Stromal cell of bone marrow (primary cell): ENCODE data around the gene SERPINB12.

ENCODE experiments used
- DNase-seq: peaks from one replicate; pipeline ENCODE4 v3.0.0-alpha.2; 2012; ENCODE audit warnings: low read depth

The SERPINB12 gene, protein sequence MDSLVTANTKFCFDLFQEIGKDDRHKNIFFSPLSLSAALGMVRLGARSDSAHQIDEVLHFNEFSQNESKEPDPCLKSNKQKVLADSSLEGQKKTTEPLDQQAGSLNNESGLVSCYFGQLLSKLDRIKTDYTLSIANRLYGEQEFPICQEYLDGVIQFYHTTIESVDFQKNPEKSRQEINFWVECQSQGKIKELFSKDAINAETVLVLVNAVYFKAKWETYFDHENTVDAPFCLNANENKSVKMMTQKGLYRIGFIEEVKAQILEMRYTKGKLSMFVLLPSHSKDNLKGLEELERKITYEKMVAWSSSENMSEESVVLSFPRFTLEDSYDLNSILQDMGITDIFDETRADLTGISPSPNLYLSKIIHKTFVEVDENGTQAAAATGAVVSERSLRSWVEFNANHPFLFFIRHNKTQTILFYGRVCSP

DNA sequence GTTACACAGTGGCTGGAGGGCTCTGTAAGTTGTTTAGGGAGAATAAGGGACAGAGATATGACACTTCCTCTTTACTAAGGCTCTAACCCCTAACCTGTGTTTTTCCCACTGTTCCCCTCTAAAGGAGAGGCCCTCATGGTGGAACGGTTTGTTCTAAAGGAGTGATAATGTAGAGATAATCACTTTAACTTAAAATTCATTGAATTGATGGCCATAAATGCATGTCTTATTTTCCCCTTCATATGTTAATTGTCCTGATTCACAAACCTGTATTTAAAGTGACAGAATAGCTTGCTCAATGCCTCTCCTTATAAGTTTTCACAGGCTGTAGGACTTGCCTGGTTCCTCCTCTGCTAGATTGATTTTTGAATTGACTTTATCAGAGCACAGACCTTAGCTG, at the start of gene SERPINB12:
TSS of gene SERPINB12 (plus strand) at position 301 of the 400 bp plus-strand sequence. CDS start 13,791 bp downstream, outside the sequence.
- no peak for DNase-seq

DNA sequence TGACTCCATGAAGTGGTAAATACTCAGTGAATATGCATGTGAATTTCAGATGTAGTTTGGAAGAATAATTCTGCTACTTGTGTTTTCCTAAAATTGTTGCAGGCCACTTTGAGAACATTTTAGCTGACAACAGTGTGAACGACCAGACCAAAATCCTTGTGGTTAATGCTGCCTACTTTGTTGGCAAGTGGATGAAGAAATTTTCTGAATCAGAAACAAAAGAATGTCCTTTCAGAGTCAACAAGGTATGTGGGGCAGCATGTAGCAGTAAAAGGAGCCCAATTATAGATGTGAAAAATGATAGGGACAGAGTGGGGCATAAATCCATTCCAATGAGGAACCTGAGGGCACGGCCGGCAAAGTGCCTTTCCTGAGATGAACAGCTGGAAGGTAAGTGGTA, 49.3 kb upstream of the SERPINB12 start:
- no peak for DNase-seq

- no peak for DNase-seq
Observed at GRCh38 chr18:63495675-63496074, 46.5 kb upstream of the SERPINB12 start.

DNA sequence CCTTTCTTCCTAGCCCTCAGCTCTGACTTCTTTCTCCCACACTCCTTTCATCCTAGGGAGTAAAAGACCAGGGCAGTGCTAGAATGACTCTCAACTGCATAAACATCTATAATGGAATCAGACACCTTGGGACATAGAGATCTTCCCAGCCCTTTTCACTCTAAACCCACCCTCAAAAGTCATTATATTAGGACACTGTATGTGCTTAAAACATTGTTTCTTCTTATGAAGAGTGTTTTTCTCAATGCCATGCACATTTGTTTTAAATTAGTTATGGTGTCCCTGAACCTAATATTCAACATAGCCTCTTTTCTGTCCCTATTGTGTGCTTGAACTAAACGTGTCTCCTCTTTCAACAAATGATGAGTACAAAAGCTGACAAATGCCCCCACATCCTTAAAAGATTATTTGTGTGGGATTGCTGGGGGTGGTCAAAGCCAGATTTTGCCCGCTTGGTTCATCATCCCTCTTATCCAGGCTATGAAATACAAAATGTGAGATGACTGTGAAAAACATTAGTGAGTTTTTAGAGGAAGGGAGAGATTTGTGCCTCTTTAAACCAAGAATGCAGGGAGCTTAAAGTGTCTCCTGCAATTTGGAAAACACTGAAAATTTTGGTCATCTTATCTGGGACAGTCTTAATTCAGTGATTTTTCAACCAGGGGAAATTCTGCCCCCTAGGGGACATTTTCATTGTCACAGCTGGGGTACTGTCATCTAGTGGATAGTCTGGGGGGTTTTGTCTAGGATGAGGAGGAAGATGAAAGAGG, 36.4 kb upstream of the SERPINB12 start:
- DNase-seq, result no peak

DNA sequence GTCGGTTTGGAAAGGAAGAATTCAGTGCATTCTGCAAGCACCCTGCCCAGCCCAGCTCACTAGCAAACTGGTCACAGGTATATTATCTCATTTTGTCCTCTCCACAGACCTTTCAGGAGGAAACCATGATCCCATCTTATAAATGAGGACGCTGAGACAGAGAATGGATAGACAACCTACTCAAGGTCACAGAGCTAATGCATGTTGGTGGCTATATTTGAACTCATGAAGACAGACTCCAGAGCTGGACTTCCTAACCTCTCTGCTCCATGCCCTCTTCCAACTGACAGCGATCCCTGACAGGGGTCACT, 35.9 kb upstream of the SERPINB12 start:
- no peak for DNase-seq

GRCh38 chr18:63508596-63508995, 33.6 kb upstream of the SERPINB12 start:
- DNase-seq, result no peak

- peak; percentile 48 for DNase-seq
Observed at GRCh38 chr18:63511285-63511684, 30.9 kb upstream of the SERPINB12 start.

- DNase-seq, result no peak
Observed at GRCh38 chr18:63514326-63514725, 27.8 kb upstream of the SERPINB12 start.

DNA sequence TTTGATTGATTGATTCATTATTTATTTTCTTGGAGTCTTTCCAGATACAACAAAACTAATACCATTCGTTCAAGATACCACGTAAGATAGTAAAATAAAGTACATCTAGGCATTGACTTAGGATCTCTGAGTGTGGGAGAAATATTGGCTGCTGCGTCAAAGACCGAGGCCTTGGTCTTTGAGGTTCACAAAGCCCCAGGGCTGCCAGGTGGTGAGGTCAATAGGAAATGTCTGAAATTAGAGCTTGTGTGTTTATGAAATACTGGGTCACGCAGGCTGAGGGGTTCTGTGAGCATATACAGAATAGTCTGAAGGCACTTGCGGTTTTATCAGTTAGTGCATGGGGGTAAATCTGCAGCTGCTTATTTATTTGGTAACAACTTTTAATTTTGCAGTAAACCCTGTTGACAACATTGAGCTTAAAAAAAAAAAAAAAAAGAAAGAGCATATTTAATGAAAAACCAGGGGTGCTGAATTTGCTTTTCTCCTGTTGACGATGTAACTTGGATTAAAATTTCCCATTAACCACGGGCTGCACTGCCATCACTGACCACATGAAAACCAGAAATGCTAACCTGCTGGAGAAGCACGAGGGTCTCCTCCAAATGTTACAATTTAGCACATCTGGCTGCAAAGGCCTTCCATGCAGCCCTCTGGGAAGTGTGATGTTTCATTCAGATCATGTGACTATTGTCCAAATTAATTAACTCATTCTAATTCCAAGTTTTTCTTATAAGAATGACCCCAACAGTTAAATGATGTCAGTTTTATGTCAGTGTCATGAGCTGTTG, 27.1 kb upstream of the SERPINB12 start:
- no peak for DNase-seq

GRCh38 chr18:63515801-63516200, 26.4 kb upstream of the SERPINB12 start:
- DNase-seq, result no peak

- peak; percentile 58 for DNase-seq
Observed at GRCh38 chr18:63518178-63519012, 23.8 kb upstream of the SERPINB12 start.

GRCh38 chr18:63520053-63520685, 22.0 kb upstream of the SERPINB12 start:
- DNase-seq, result no peak

DNA sequence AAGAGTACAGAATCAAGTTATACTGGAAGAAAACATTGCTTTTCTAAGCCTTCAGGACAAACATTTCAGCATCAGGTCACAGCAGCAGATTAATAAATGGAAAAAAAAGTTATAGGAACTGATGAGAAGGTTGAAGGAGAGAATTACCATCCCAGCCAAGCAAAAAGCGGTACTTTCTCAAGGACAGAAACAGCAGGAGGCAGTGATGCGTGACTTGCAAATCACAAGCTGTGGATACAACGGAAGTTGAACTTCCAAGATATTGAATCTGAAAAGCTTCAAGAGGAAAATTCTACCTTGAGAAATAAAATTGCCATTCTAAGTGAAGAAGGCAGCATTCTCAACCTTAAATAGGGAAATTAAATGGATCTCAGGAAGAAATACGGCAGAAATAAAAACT, 18.5 kb upstream of the SERPINB12 start:
- peak; percentile 3 for DNase-seq

GRCh38 chr18:63527251-63527650, 14.9 kb upstream of the SERPINB12 start:
- DNase-seq, result no peak

DNA sequence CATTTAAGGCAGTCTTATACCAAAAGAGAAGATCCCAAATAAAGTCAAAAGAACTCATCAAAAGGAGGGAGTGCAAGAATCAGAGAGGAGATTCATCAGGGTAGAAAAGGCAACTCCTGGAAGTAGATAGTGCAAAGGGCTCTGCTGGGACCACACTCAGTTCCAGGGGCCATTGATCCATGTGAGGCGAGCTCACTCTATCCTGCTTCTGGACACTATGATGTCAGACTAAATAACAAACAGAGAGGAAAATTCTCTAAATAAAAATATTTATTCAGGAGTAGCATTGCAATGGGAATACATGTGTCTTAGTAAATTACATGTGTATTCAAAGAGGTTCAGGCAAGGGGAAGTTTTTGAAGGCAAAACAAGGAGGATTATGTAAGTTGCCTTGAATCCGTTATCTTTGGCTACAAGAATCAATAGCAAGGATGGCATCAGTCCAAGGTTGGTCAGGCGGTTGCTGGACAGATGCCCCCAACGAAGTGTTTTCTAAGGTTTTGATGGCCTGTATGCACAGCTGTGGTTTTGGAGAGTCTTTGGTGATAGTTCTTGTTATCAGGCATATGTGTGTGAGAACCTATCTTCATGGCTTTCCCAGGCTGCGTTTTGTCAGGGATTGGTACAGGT, 13.2 kb upstream of the SERPINB12 start:
- no peak for DNase-seq

DNA sequence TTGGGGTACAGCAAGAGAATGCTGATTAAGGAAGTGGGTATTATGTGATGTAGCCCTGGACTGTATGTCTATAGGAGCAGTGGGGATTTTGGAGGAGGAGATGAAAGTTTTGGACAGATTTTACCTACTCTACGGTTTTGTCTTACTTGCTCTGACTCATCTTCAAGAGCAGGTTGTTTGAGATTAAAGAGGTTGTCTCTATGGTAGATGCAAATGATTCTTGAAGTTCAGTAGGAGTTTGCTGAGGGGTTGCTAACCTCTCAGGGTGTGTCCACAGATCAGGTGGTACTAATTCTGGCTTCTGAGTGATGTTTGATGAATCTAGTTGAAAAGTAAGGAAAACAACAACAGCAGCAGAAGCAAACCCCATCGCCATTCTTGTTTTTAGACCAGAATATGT, 9.7 kb upstream of the SERPINB12 start:
- no peak for DNase-seq

- DNase-seq, result no peak
Observed at GRCh38 chr18:63534615-63535014, 7.6 kb upstream of the SERPINB12 start.

DNA sequence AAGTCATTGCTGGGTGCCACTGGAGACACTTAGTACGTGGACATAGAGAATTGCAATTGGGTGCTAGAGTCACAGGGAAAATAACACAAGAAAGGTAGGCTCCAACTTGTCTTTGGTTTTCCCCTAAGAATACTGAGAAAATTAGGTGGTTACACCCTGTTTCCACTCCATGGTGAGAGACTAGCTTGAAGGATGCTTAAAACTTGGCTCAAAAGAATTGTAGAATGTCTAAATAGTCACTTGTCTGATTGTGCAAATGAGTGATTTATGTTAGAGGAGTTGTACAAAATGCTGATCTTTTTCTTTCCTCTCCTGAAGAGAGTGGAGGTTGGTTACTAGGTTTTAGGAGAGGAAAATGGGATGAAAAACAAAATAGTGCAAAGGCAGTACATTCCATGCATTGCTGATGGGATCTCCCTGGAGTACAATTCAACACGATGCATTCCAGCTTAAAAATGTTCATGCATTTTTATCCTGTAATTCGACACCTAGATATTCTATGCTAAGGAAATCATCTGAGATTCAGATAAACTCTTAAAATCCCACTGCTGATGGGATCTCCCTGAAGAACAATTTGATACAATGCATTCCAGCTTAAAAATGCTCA, 2.2 kb upstream of the SERPINB12 start:
- DNase-seq, result peak; percentile 9

DNA sequence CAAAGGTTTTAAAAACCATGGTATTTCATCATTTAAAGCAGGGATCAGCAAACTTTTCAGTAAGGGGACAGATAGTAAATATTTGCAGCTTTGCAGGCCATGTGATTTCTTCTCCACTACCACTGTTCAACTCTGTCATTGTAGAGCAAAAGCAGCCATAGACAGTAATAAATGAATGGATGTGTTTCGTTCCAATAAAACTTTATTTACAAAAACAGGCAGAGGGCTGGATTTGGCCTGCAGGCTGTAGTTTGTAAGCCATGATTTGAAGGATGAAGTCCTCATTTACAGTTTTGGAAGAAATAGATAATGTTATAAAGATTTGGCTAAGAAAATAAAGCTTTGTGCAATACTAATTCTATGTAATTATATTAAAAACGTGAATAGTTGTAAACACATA, 1.8 kb downstream of the SERPINB12 start:
- DNase-seq, result no peak

GRCh38 chr18:63545000-63545399, 2.8 kb downstream of the SERPINB12 start:
- no peak for DNase-seq
